ENCODE results near the gene PRSS2. TPM values are rescaled to one million over a fixed set of nuclear protein-coding genes. Genes with fewer than 3 reads are reported as not detected.
"Not testable (repeated sequence)": the region's sequence is repeated elsewhere in the genome, so short reads cannot be mapped to it uniquely, and the experiment has no call there.

Gene PRSS2
- total and polyA plus RNA-seq, 2 donors from 2014 or later = not detected

- no peak overlapping the region for H3K4me3 ChIP-seq (ENCODE audit: low read length in 3 of 3)
- no peak for TF ChIP-seq CTCF (IDR thresholded peaks at IDR 0.05; ENCODE audit: borderline replicate concordance, extremely low read depth, insufficient read depth)
- H3K27me3 ChIP-seq (ENCODE audit: control insufficient read depth, insufficient read depth, low read length) = no peaks in the 10 kb centered on the region
- FAIRE-seq (no peak), DNase-seq (no peak)
- H3K27ac ChIP-seq (ENCODE audit: low read depth in 2 of 2, low read length in 2 of 2) = no peak overlapping the region
- H3K9ac ChIP-seq (ENCODE audit: low read length in 3 of 3) = no peak overlapping the region
- intact Hi-C loops (cut with DNase I) = loop anchor here (10.0 kb wide), 1 partner anchor 72 kb away; no protein-coding TSS in a partner anchor
- H3K9me3 ChIP-seq (ENCODE audit: control insufficient read depth in 2 of 3, insufficient read depth in 1 of 3, low read length in 3 of 3) = no peaks in the 10 kb centered on the region
- no peaks in the 10 kb centered on the region for H3K36me3 ChIP-seq (ENCODE audit: control insufficient read depth in 2 of 3, insufficient read depth in 3 of 3, low read length in 3 of 3)
- peaks cover 0 to 2% (median 0%) of the 10 kb centered on the region in 3 donors for H3K4me1 ChIP-seq (ENCODE audit: control insufficient read depth in 2 of 3, insufficient read depth in 2 of 3, low read depth in 1 of 3, low read length in 3 of 3)
These were observed 5.6 kb downstream of the PRSS2 start for GRCh38 chr7:142776206-142776844.

GRCh38 chr7:142776845-142777225, 6.1 kb downstream of the PRSS2 start:
- H3K9ac ChIP-seq (ENCODE audit: low read length in 3 of 3); DNase-seq; H3K9me3 ChIP-seq (ENCODE audit: control insufficient read depth in 2 of 3, insufficient read depth in 1 of 3, low read length in 3 of 3); H3K4me3 ChIP-seq (ENCODE audit: low read length in 3 of 3); H3K27me3 ChIP-seq (ENCODE audit: control insufficient read depth, insufficient read depth, low read length); H3K27ac ChIP-seq (ENCODE audit: low read depth in 2 of 2, low read length in 2 of 2); H3K4me1 ChIP-seq (ENCODE audit: control insufficient read depth in 2 of 3, insufficient read depth in 2 of 3, low read depth in 1 of 3, low read length in 3 of 3); FAIRE-seq; H3K36me3 ChIP-seq (ENCODE audit: control insufficient read depth in 2 of 3, insufficient read depth in 3 of 3, low read length in 3 of 3): not testable (repeated sequence)
- intact Hi-C loops (cut with DNase I) = loop anchor here (10.0 kb wide), 1 partner anchor 72 kb away; no protein-coding TSS in a partner anchor

- H3K27ac ChIP-seq (ENCODE audit: low read depth in 2 of 2, low read length in 2 of 2) = no peak overlapping the region
- DNase-seq = no peak
- no peak for FAIRE-seq
- intact Hi-C loops (cut with DNase I) = loop anchor here (10.0 kb wide), 1 partner anchor 73 kb away; no protein-coding TSS in a partner anchor
- H3K4me3 ChIP-seq (ENCODE audit: low read length in 3 of 3) = no peak overlapping the region
- H3K27me3 ChIP-seq (ENCODE audit: control insufficient read depth, insufficient read depth, low read length) = no peaks in the 10 kb centered on the region
- no peaks in the 10 kb centered on the region for H3K9me3 ChIP-seq (ENCODE audit: control insufficient read depth in 2 of 3, insufficient read depth in 1 of 3, low read length in 3 of 3)
- no peak for TF ChIP-seq CTCF (IDR thresholded peaks at IDR 0.05; ENCODE audit: borderline replicate concordance, extremely low read depth, insufficient read depth)
- H3K4me1 ChIP-seq (ENCODE audit: control insufficient read depth in 2 of 3, insufficient read depth in 2 of 3, low read depth in 1 of 3, low read length in 3 of 3) = no peaks in the 10 kb centered on the region
- no peaks in the 10 kb centered on the region for H3K36me3 ChIP-seq (ENCODE audit: control insufficient read depth in 2 of 3, insufficient read depth in 3 of 3, low read length in 3 of 3)
- no peak overlapping the region for H3K9ac ChIP-seq (ENCODE audit: low read length in 3 of 3)
These were observed 6.5 kb downstream of the PRSS2 start for GRCh38 chr7:142777318-142777717.

- intact Hi-C loops (cut with DNase I) = no loop called here
- no peak for FAIRE-seq
- no peaks in the 10 kb centered on the region for H3K36me3 ChIP-seq (ENCODE audit: control insufficient read depth in 2 of 3, insufficient read depth in 3 of 3, low read length in 3 of 3)
These were observed 12.4 kb downstream of the PRSS2 start for GRCh38 chr7:142782922-142783900.

More at GRCh38 chr7:142782922-142783900, 12.4 kb downstream of the PRSS2 start:
- H3K4me1 ChIP-seq (ENCODE audit: control insufficient read depth in 2 of 3, insufficient read depth in 2 of 3, low read depth in 1 of 3, low read length in 3 of 3) = no peaks in the 10 kb centered on the region
- no peaks in the 10 kb centered on the region for H3K9me3 ChIP-seq (ENCODE audit: control insufficient read depth in 2 of 3, insufficient read depth in 1 of 3, low read length in 3 of 3)
- no peaks in the 10 kb centered on the region for H3K27me3 ChIP-seq (ENCODE audit: control insufficient read depth, insufficient read depth, low read length)
- DNase-seq = peak; percentile 92 to 95 (median 94)
- no peak overlapping the region for H3K27ac ChIP-seq (ENCODE audit: low read depth in 2 of 2, low read length in 2 of 2)
- H3K4me3 ChIP-seq (ENCODE audit: low read length in 3 of 3) = peak overlapping the region in 1 of 3 donors; percentile 58
- no peak overlapping the region for H3K9ac ChIP-seq (ENCODE audit: low read length in 3 of 3)
- peak; percentile 98 for TF ChIP-seq CTCF (IDR thresholded peaks at IDR 0.05; ENCODE audit: borderline replicate concordance, extremely low read depth, insufficient read depth)
